PFSK-1 (cell line): ENCODE data around the gene PRPF19.

Source experiments
- FOXP2 ChIP-seq: optimal IDR thresholded peaks from 2 replicates; pipeline ENCODE3; 2011; ENCODE audit warnings: borderline replicate concordance, control low read depth, inconsistent platforms; ENCODE audit not compliant: insufficient read depth; ENCODE audit errors: extremely low read length, extremely low read depth
- POLR2AphosphoS5 ChIP-seq: IDR thresholded peaks from 2 replicates; pipeline ENCODE4 v1.6.1; 2012; ENCODE audit warnings: low read depth, mild to moderate bottlenecking, control low read depth, low read length, moderate library complexity
- SIN3A ChIP-seq: IDR thresholded peaks from 2 replicates; pipeline ENCODE4 v1.6.1; 2012; ENCODE audit warnings: mild to moderate bottlenecking, low read length, moderate library complexity, borderline replicate concordance; ENCODE audit not compliant: insufficient read depth
- TAF1 ChIP-seq: IDR thresholded peaks from 2 replicates; pipeline ENCODE4 v1.6.1; 2012; ENCODE audit warnings: low read length, control low read depth, borderline replicate concordance; ENCODE audit not compliant: insufficient read depth
- TF ChIP-seq, protein P1 (sequence below), 2 experiments: IDR thresholded peaks; 2 replicates each; pipeline versions ENCODE4 v1.6.1 to v1.8.0; 2011 to 2012; ENCODE audit warnings: low read depth in 2 of 2, low read length in 2 of 2, control low read depth in 1 of 2, inconsistent platforms in 1 of 2, mild to moderate bottlenecking in 1 of 2, moderate library complexity in 1 of 2; ENCODE audit not compliant: insufficient read depth in 1 of 2

The PRPF19 gene

DNA sequence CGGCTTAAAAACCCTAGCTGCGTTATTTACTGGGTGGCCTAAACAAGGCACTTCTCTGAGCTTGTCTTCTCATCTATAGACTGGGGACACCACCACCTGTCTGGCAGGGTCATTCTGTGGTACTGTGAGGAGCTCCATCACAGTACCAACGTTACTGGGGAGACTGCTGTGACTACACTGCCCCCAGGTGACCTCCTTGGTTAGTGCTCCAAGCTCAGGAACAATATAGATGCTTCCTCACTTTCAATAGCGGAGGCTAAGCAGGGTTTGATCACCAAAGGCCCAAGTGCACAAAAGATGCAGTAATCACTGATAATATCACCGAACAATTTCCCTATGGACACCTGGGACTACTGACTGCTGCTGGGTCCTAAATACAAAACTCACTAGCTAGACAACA lies 18.8 kb downstream of the PRPF19 start:
- TF ChIP-seq POLR2AphosphoS5 (no peak), TAF1 (no peak), FOXP2 (no peak), SIN3A (no peak)
- TF ChIP-seq, protein P1, sequence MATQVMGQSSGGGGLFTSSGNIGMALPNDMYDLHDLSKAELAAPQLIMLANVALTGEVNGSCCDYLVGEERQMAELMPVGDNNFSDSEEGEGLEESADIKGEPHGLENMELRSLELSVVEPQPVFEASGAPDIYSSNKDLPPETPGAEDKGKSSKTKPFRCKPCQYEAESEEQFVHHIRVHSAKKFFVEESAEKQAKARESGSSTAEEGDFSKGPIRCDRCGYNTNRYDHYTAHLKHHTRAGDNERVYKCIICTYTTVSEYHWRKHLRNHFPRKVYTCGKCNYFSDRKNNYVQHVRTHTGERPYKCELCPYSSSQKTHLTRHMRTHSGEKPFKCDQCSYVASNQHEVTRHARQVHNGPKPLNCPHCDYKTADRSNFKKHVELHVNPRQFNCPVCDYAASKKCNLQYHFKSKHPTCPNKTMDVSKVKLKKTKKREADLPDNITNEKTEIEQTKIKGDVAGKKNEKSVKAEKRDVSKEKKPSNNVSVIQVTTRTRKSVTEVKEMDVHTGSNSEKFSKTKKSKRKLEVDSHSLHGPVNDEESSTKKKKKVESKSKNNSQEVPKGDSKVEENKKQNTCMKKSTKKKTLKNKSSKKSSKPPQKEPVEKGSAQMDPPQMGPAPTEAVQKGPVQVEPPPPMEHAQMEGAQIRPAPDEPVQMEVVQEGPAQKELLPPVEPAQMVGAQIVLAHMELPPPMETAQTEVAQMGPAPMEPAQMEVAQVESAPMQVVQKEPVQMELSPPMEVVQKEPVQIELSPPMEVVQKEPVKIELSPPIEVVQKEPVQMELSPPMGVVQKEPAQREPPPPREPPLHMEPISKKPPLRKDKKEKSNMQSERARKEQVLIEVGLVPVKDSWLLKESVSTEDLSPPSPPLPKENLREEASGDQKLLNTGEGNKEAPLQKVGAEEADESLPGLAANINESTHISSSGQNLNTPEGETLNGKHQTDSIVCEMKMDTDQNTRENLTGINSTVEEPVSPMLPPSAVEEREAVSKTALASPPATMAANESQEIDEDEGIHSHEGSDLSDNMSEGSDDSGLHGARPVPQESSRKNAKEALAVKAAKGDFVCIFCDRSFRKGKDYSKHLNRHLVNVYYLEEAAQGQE (IDR thresholded peaks at IDR 0.05; ENCODE audit: insufficient read depth in 1 of 2, low read depth in 2 of 2, low read length in 2 of 2) = no peak

DNA sequence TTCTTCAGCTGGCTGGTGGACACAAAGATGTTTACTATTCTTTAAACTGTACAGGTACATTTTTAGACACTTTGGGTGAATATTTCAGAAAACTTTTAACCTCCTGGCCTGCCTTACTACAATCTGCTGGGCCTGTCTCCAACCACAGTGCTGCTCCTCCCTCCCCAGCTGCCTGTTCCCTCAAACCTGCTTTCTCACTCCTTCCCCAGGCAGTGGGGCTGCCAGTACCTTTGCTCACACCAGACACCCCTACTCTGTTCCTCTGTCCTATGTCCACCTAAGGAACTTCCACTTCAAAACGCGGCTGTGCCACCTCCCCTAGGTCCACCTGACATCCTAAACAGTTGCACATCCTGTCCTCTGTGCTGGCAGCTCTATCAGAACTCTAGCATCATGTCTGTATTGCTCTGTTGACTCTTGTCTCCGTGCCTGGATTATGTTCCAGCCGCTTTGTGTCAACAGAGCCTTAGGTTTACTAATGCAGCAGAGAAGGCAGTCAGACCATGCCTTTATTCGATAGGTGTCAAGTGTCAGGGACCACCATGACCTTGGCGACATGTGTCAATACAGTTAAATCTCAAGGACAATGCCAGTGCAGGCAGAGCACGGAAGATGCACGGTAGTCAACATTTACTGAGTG lies 25.6 kb downstream of the PRPF19 start:
- TF ChIP-seq POLR2AphosphoS5 (no peak), TAF1 (no peak), FOXP2 (no peak), SIN3A (no peak)
- TF ChIP-seq, protein P1 (IDR thresholded peaks at IDR 0.05; ENCODE audit: insufficient read depth in 1 of 2, low read depth in 2 of 2, low read length in 2 of 2) = no peak

DNA sequence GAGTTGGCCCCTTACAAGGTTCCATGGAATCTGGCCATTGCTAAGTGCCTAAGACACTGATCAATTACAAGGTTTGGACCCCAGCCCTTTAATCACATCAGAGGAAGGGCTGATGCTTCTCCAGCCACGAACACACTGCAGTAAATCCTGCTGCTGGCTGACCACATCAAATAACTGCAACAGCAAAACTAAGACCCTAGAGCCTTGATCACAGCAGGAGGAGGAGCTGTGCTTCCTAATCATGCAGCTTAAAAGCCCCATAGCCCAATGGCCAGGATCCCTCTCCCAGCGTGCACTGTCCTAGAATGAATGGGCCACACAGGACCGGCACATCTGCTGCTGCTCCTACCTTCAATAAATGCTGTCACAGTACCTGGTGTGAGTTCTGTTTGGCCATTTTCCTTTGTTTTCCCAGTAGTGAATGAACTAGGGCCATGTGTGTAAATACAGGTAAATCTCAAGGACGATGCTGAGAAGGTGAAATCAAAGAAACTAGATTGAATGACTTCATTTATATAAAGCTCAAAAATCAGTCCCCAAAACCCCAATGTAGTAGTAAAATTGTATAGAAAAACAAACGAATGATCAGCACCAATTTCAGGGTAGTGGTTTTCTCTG lies 26.3 kb downstream of the PRPF19 start:
- TF ChIP-seq SIN3A = no peak
- TF ChIP-seq, protein P1 (IDR thresholded peaks at IDR 0.05; ENCODE audit: insufficient read depth in 1 of 2, low read depth in 2 of 2, low read length in 2 of 2) = no peak
- TF ChIP-seq FOXP2 = no peak
- no peak for TF ChIP-seq POLR2AphosphoS5
- no peak for TF ChIP-seq TAF1

DNA sequence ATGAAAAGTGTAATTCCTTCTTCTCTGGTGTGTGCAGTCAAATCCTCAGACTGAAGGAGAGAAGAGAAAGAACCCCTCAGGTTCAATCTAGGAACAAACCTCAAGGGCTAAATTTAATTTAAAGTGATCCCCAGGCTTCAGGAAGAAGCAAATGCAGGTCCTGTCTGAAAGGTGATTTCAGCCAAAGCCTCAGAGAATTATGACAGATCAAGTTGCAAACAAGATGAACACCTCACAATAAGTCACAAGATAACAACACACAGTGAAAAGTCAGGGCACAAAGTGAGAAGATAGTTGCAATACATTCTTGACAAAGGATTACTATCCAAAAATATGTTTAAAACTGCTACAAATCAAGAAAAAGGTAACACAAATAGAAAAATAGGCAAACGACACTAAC lies 27.3 kb downstream of the PRPF19 start:
- TF ChIP-seq, protein P1 (IDR thresholded peaks at IDR 0.05; ENCODE audit: insufficient read depth in 1 of 2, low read depth in 2 of 2, low read length in 2 of 2) = no peak
- TF ChIP-seq POLR2AphosphoS5 (no peak), FOXP2 (no peak), TAF1 (no peak), SIN3A (no peak)
